OCI-LY3 (cell line): ENCODE data around the gene CNRIP1.

Experiments
- H2AFZ ChIP-seq: fragments of 200-600, 300-600 bp; shearing (Covaris generic); 2 replicates; pipeline ENCODE4 v1.6.0; 2014; ENCODE audit warnings: antibody characterized with exemption, low read depth, low read length
- H3K27ac ChIP-seq: fragments of 200-600, 300-600 bp; sonication (generic); 2 replicates; pipeline ENCODE4 v1.5.1; 2014; ENCODE audit warnings: mild to moderate bottlenecking, low read length, moderate library complexity, mixed read lengths
- H3K27me3 ChIP-seq: fragments of 200-600, 300-600 bp; sonication (generic); 2 replicates; pipeline ENCODE4 v1.6.1; 2014; ENCODE audit warnings: low read depth, low read length, mixed read lengths
- H3K36me3 ChIP-seq: fragments of 200-600, 300-600 bp; sonication (generic); replicated peaks from 2 replicates; pipeline ENCODE3; 2014; ENCODE audit warnings: low read depth, low read length, mixed read lengths
- H3K4me1 ChIP-seq: fragments of 300-600, 200-600 bp; sonication (generic); 2 replicates; pipeline ENCODE4 v1.6.1; 2014; ENCODE audit warnings: low read length, mixed read lengths
- H3K4me2 ChIP-seq: fragments of 200-600, 300-600 bp; sonication (generic); 2 replicates; pipeline ENCODE4 v1.6.1; 2014; ENCODE audit warnings: low read length, mixed read lengths
- H3K4me3 ChIP-seq: fragments of 300-600, 200-600 bp; sonication (generic); 2 replicates; pipeline ENCODE4 v1.5.1; 2014; ENCODE audit warnings: antibody characterized with exemption, mild to moderate bottlenecking, low read length, moderate library complexity
- H3K79me2 ChIP-seq: fragments of 300-600, 200-600 bp; shearing (Covaris generic); 2 replicates; pipeline ENCODE4 v1.6.1; 2014; ENCODE audit warnings: mild to moderate bottlenecking, low read length, mixed read lengths
- H3K9ac ChIP-seq: fragments of 300-600, 200-600 bp; shearing (Covaris generic); 2 replicates; pipeline ENCODE4 v1.6.0; 2014; ENCODE audit warnings: mild to moderate bottlenecking, low read length, moderate library complexity
- H3K9me3 ChIP-seq: fragments of 200-600, 300-600 bp; shearing (Covaris generic); 2 replicates; pipeline ENCODE4 v1.6.1; 2014; ENCODE audit warnings: low read length, mixed read lengths; ENCODE audit not compliant: insufficient read depth
- H4K20me1 ChIP-seq: fragments of 200-600, 300-600 bp; sonication (generic); 2 replicates; pipeline ENCODE4 v1.6.1; 2016; ENCODE audit warnings: low read length, mixed read lengths; ENCODE audit not compliant: insufficient read depth
- CTCF ChIP-seq: fragments of 200-600, 300-600 bp; sonication (generic); IDR thresholded peaks from 2 replicates; pipeline ENCODE4 v1.5.1; 2014; ENCODE audit warnings: antibody characterized with exemption, low read length, low read depth
- EZH2phosphoT487 ChIP-seq: fragments of 200-600 bp; shearing (Covaris generic); IDR thresholded peaks from 2 replicates; pipeline ENCODE4 v1.6.1; 2018; ENCODE audit warnings: antibody characterized with exemption, mixed run types, low read depth

Gene CNRIP1

GRCh38 chr2:68280796-68281195 lies 39.0 kb downstream of the CNRIP1 start:
- peaks cover 19% of the 10 kb centered on the region for H3K4me1 ChIP-seq
- no peaks in the 10 kb centered on the region for H4K20me1 ChIP-seq
- no peaks in the 10 kb centered on the region for H3K9me3 ChIP-seq
- no peaks in the 10 kb centered on the region for H3K36me3 ChIP-seq
- peaks cover 13% of the 10 kb centered on the region for H3K27me3 ChIP-seq
- H3K9ac ChIP-seq, result no peak overlapping the region
- H3K79me2 ChIP-seq, result no peaks in the 10 kb centered on the region
- TF ChIP-seq EZH2phosphoT487, result no peak
- TF ChIP-seq CTCF, result no peak
- H3K4me2 ChIP-seq, result no peak overlapping the region
- no peak overlapping the region for H2AFZ ChIP-seq
- H3K27ac ChIP-seq, result no peak overlapping the region
- H3K4me3 ChIP-seq, result no peak overlapping the region

- Histone ChIP-seq H3K4me2 (no peak overlapping the region), H3K79me2 (no peaks in the 10 kb centered on the region), H3K36me3 (no peaks in the 10 kb centered on the region), H3K27ac (no peak overlapping the region), H2AFZ (no peak overlapping the region), H3K9ac (no peak overlapping the region), H3K4me3 (no peak overlapping the region), H3K4me1 (peaks cover 19% of the 10 kb centered on the region), H4K20me1 (no peaks in the 10 kb centered on the region), H3K9me3 (no peaks in the 10 kb centered on the region), H3K27me3 (peaks cover 12% of the 10 kb centered on the region)
- no peak for TF ChIP-seq EZH2phosphoT487
- TF ChIP-seq CTCF, result no peak
Observed at GRCh38 chr2:68280348-68280747, 39.4 kb downstream of the CNRIP1 start.

- peaks cover 19% of the 10 kb centered on the region for H3K4me1 ChIP-seq
- H2AFZ ChIP-seq, result no peak overlapping the region
- H3K9ac ChIP-seq, result no peak overlapping the region
- no peaks in the 10 kb centered on the region for H3K9me3 ChIP-seq
- TF ChIP-seq CTCF, result no peak
- no peak for TF ChIP-seq EZH2phosphoT487
- no peaks in the 10 kb centered on the region for H4K20me1 ChIP-seq
- H3K79me2 ChIP-seq, result no peaks in the 10 kb centered on the region
- H3K4me2 ChIP-seq, result no peak overlapping the region
- no peaks in the 10 kb centered on the region for H3K36me3 ChIP-seq
- H3K27me3 ChIP-seq, result peaks cover 13% of the 10 kb centered on the region
- H3K27ac ChIP-seq, result no peak overlapping the region
- no peak overlapping the region for H3K4me3 ChIP-seq
Observed at GRCh38 chr2:68279691-68280090, 40.1 kb downstream of the CNRIP1 start.

GRCh38 chr2:68278169-68278568 lies 41.6 kb downstream of the CNRIP1 start:
- TF ChIP-seq EZH2phosphoT487 (no peak), CTCF (no peak)
- no peak overlapping the region for H3K4me3 ChIP-seq
- peaks cover 19% of the 10 kb centered on the region for H3K4me1 ChIP-seq
- H3K36me3 ChIP-seq, result no peaks in the 10 kb centered on the region
- no peaks in the 10 kb centered on the region for H4K20me1 ChIP-seq
- H3K9ac ChIP-seq, result no peak overlapping the region
- no peaks in the 10 kb centered on the region for H3K79me2 ChIP-seq
- no peaks in the 10 kb centered on the region for H3K9me3 ChIP-seq
- H3K4me2 ChIP-seq, result no peak overlapping the region
- H2AFZ ChIP-seq, result no peak overlapping the region
- H3K27me3 ChIP-seq, result peaks cover 5% of the 10 kb centered on the region; the same call in 1 of the 2 replicates
- no peak overlapping the region for H3K27ac ChIP-seq
